Epithelial cell of proximal tubule (primary cell): ENCODE data around the gene PNMT. TPM values are rescaled to one million over a fixed set of nuclear protein-coding genes. Genes with fewer than 3 reads are reported as not detected.

Source experiments
- DNase-seq: peaks from one replicate; pipeline ENCODE4 v3.0.0-alpha.2; 2011; ENCODE audit warnings: low read depth
- H3K4me3 ChIP-seq: 2 replicates; pipeline ENCODE4 v1.5.1; 2011; ENCODE audit warnings: low read depth, mild to moderate bottlenecking, low read length
- CTCF ChIP-seq: conservative IDR thresholded peaks from 2 replicates; pipeline ENCODE4 v1.5.1; 2012; ENCODE audit warnings: low read depth, mild to moderate bottlenecking, low read length
- total RNA-seq: library from RNA; depleted of rRNA; stranded (reverse); fragments of >200 nt; gene quantifications from 2 replicates; pipeline ENCODE4 v1.2.3, GENCODE V29; 2015

PNMT gene
- total RNA-seq, 1 donor from 2014 or later = not detected

DNA sequence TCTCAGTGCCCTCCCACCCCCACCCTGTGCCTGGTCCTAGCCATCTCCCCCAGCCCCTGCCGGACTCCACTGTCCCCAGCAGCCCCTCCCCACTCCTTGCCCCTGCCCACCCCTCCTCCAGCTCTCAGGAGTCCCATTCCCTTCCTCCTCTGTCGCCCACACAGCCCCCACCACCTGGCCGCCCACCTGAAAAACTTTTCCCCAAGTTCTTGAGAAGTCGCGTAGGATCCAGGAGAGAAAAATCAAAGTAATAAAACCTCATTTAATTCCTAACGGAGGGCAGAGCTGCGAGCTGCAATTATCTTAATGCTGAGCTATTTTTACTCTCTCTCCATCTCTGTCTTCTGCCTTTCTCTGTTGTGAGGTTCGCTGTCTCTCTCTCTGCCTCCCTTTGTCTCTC is 43.9 kb upstream of the PNMT start:
- TF ChIP-seq CTCF = no peak
- no peak for DNase-seq
- H3K4me3 ChIP-seq = no peak overlapping the region

DNA sequence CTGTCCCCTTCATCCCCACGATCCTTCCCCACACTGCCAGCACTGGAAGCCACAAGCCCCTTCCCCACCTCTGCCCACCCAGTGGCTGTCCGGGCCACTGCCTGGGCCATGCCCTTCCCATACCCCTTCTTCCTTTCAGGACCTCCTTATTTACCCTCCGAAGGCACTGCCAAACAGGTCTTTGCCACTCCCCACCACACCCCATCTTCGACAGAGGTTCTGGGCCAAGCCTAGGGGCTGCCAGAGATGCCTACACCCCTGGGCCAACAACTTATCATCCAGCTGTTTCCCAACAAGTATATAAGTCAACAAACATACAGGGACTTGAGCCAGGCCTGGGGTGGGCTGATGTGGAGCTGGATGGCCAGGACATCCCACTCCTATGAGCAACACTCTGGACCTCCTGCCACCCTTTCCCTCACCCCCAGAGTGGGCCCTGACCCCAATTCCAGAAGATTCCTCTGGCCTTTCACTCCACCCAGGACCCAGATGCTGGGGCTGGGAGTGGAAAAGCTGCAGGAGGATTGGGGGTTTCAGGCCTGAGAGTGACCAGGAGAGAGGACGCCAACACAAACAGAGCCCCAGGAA is 43.0 kb upstream of the PNMT start:
- H3K4me3 ChIP-seq = no peak overlapping the region
- TF ChIP-seq CTCF = no peak
- DNase-seq = no peak

DNA sequence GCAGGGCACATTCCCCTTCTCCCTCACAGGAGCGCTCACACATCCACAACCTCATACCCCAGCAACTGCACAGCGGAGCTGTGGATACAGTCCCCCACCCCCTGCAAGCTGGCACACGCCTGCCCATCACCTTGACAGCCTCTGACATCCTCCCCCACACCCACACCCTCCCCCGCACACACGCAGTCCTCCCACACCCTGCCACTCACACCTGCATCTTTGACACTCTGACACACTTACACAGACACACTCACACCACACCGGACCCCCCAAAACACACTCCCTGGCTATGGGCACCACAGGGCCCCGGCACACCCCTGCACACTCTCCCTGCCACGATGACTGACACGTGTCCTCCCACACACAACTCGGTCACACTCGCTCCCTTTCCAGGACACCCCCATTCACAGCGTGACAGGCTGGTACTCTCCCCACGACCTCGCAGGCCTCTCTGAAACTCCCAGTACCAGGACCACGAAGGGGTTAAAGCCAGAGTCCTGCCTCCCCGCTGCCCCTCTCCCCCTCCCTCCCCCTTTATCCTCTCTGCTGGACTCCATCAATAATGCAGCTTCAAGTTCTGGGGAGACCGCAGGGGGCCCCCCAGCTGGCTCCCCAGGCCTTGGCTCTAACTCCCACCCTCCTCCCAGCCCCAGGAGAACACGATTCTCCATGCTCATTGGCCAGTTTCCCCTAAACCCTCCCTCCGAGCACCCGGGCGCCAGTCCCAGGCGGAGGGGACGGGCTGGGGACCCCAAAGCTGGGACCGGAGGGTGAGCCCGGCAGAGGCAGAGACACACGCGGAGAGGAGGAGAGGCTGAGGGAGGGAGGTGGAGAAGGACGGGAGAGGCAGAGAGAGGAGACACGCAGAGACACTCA is 41.8 kb upstream of the PNMT start, which contains the start of gene PPP1R1B:
PPP1R1B (plus strand) TSS at position 782 of the 876 bp plus-strand sequence. CDS start 441 bp downstream, outside the sequence.
- H3K4me3 ChIP-seq = peak within 1 kb of the TSS; percentile 14
- TF ChIP-seq CTCF = no peak
- DNase-seq = no peak

- peak overlapping the region; percentile 14 for H3K4me3 ChIP-seq
- no peak for TF ChIP-seq CTCF
- DNase-seq = no peak
These were observed 41.1 kb upstream of the PNMT start for GRCh38 chr17:39627047-39627711.

DNA sequence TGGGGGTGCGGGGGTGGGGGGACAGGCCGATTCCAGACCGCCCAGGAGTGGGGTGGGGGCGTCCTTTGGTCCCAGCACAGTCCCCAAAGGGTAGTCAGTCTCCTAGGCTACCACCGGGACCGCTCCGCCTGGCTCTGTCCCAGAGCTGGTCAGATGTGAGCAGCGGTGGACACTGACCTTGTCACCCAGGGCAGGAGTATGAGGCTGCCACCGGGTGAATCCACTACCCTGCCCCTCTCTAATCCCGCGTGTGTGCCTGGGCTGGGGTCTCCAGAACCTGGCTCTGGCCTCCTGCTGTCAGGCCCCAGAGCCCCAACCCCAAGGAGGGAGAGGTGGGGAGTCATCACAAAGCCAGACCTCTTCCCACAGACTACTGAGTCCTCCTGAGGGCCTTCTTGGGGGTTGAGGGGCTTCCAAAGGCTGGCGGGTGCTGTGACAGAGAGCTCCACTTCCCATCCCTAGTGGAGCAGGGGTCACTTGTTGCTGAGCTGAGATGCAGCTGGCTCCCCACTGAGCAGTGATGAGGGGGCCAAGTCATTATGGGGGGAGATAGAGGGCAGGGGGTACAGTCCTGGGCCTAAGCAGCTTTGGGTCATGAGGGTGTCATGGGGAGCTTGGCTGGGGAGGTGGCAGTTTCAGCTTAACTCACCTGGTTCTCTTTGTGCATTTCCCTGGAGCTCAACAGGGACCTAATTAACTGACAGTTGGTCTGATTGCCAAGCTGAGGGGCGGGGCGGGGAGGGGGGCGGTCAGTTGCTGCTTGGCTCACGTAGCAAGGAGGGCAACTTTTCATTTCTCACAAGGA is 40.3 kb upstream of the PNMT start:
- TF ChIP-seq CTCF = no peak
- no peak for DNase-seq
- H3K4me3 ChIP-seq = no peak overlapping the region

DNA sequence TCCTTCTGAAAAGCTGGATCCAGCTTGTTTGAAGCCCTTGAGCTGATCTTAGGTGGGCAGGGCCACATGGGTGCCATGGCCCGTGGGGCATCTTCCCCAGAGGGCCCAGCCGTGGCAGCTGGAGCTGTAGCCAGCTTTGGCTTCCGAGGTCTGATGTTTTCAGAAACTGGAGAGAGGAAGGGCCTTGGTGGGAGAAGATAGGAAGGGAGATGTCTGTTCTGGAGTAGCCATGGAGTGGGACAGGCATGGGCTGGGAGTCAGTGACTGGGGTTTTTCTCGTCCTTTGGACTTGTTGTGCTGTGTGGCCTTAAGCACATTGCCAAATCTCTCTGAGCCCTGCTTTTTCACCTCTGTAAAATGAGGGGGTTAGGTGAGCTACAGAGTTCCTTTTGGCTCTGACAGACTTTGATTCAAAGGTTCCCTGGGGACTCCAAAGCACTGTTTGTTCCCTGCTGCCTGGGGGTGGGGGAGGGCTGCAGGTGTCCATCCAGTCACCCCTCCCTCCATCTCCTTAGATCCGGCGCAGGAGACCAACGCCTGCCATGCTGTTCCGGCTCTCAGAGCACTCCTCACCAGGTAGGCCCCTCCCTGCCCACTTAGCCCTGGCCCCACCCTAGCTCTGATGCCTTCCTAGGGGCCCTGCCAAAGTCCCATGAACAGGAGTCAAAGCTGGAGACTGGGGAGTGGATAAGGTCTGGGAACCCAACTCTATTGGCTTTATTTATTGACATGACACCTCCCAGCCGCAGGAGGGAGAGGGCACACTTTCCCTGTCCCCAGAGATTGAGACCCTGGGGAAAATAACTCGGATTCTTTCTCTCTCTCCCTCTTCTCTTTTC is 39.4 kb upstream of the PNMT start:
- DNase-seq = no peak
- H3K4me3 ChIP-seq = no peak overlapping the region
- no peak for TF ChIP-seq CTCF
